K562 (cell line): Measurements from ENCODE around the gene SHC1. TPM values are rescaled to one million over a fixed set of nuclear protein-coding genes. Genes with fewer than 3 reads are reported as not detected.
A peak's percentile ranks its signal among the peaks of the same experiment; 100 is the strongest.

Source experiments
- CAMTA2 ChIP-seq: fragments of 250-450 bp; sonication (Bioruptor Pico); conservative IDR thresholded peaks from 2 replicates; pipeline ENCODE4 v1.5.1; 2022
- CUX1 ChIP-seq: fragments of 200-800 bp; sonication (Bioruptor generic); IDR thresholded peaks from 2 replicates; pipeline ENCODE4 v1.6.1; 2016; ENCODE audit warnings: missing genetic modification characterization, missing compliant biosample characterization
- HDAC3 ChIP-seq: fragments of 450-650 bp; IDR thresholded peaks from 2 replicates; pipeline ENCODE4 v1.6.1; 2018; ENCODE audit warnings: borderline replicate concordance, mild to moderate bottlenecking, moderate library complexity; ENCODE audit not compliant: partially characterized antibody
- MEF2D ChIP-seq: conservative IDR thresholded peaks from 2 replicates; pipeline ENCODE4 v1.6.1; 2016; ENCODE audit warnings: low read depth, missing genetic modification characterization, missing compliant biosample characterization
- NFYB ChIP-seq: IDR thresholded peaks from 2 replicates; pipeline ENCODE4 v1.6.1; 2011; ENCODE audit warnings: mild to moderate bottlenecking, moderate library complexity; ENCODE audit not compliant: insufficient read length; ENCODE audit errors: extremely low read depth
- RAD21 ChIP-seq, 2 experiments: fragments of 250-450 bp in 1 of 2; fragments of 450-650 bp in 1 of 2; sonication (Bioruptor Pico) in 1 of 2; formaldehyde crosslinking in 1 of 2; IDR thresholded peaks in 1 of 2; conservative IDR thresholded peaks in 1 of 2; 2 replicates each; pipeline versions ENCODE4 v1.4.0 to v1.8.0; 2020 to 2022; ENCODE audit warnings: mild to moderate bottlenecking in 2 of 2, moderate library complexity in 1 of 2
- RNF2 ChIP-seq: sonication (generic); IDR thresholded peaks from 2 replicates; pipeline ENCODE4 v1.6.1; 2016
- TAF1 ChIP-seq: IDR thresholded peaks from 2 replicates; pipeline ENCODE4 v1.6.1; 2011; ENCODE audit warnings: mild to moderate bottlenecking, low read length, moderate library complexity; ENCODE audit not compliant: insufficient read depth, control insufficient read depth, severe bottlenecking; ENCODE audit errors: extremely low read depth
- TFE3 ChIP-seq: fragments of 450-650 bp; formaldehyde crosslinking; IDR thresholded peaks from 2 replicates; pipeline ENCODE4 v1.4.0; 2020; ENCODE audit warnings: mild to moderate bottlenecking, mixed read lengths
- THAP7 ChIP-seq: fragments of 250-450 bp; sonication (Bioruptor Pico); IDR thresholded peaks from 2 replicates; pipeline ENCODE4 v1.5.0; 2021
- ZEB2 ChIP-seq: fragments of 450-650 bp; IDR thresholded peaks from 2 replicates; pipeline ENCODE4 v1.6.1; 2016
- ZNF316 ChIP-seq: fragments of 450-650 bp; IDR thresholded peaks from 2 replicates; pipeline ENCODE4 v1.6.1; 2016
- ZNF583 ChIP-seq: fragments of 250-450 bp; sonication (Bioruptor Pico); IDR thresholded peaks from 2 replicates; pipeline ENCODE4 v1.4.0; 2020
- ZNF668 ChIP-seq: fragments of 250-450 bp; sonication (Bioruptor Pico); IDR thresholded peaks from 2 replicates; pipeline ENCODE4 v1.8.0; 2022; ENCODE audit warnings: mild to moderate bottlenecking, inconsistent platforms
- polyA plus RNA-seq, 8 experiments: library from polyadenylated mRNA; depleted of rRNA in 4 of 8; stranded (reverse) in 5 of 8; unstranded in 3 of 8; fragments of >200 nt; fragmentation: Nextera tagmentation in 2 of 8; fragmentation: Illumina TruSeq in 1 of 8; extraction: Ambion mirVana in 2 of 8; extraction: Trizol in 1 of 8; gene quantifications; 2 replicates each; pipeline versions ENCODE4 v1.2.1 to v1.2.3, GENCODE V29; 2011 to 2014; ENCODE audit warnings: inconsistent platforms in 1 of 8, missing spikeins in 1 of 8
- total RNA-seq, 7 experiments: library from RNA; depleted of rRNA in 6 of 7; stranded (reverse); fragments of >200 nt in 6 of 7; fragmentation: Illumina TruSeq in 2 of 7; extraction: Trizol in 2 of 7; gene quantifications; 2 replicates each; pipeline versions ENCODE4 v1.2.1 to v1.2.3, GENCODE V29; 2011 to 2021; ENCODE audit warnings: low replicate concordance in 1 of 7

The SHC1 gene
- total and polyA plus RNA-seq, 9 of the 15 experiments (the other 6 are each of a cell fraction or from before 2014, with no cell fraction given): 4.1 to 113 (median 51.9) TPM

GRCh38 chr1:154955039-154955717 is 15.4 kb downstream of the SHC1 start (continued):
- TF ChIP-seq CUX1 (CRISPR knock-in tag) (no peak), ZNF583 (CRISPR knock-in tag) (no peak), TFE3 (no peak), CAMTA2 (CRISPR knock-in tag) (no peak), ZEB2 (peak; percentile 55; the same call in 1 of the 2 replicates), THAP7 (CRISPR knock-in tag) (no peak), NFYB (no peak), ZNF316 (no peak), ZNF668 (CRISPR knock-in tag) (no peak), TAF1 (no peak), RAD21 (CRISPR knock-in tag; conservative IDR thresholded peaks at IDR 0.05 in 1 of 2, IDR thresholded peaks at IDR 0.05 in 1 of 2) (no peak), RNF2 (no peak), MEF2D (tag) (no peak), HDAC3 (no peak)
